GM19240 (cell line): ENCODE data around the gene SLC24A3.

ENCODE experiments used
- DNase-seq: peaks from one replicate; pipeline ENCODE4 v3.0.0; 2011; ENCODE audit warnings: low spot score; ENCODE audit not compliant: insufficient read length

Gene SLC24A3

DNA sequence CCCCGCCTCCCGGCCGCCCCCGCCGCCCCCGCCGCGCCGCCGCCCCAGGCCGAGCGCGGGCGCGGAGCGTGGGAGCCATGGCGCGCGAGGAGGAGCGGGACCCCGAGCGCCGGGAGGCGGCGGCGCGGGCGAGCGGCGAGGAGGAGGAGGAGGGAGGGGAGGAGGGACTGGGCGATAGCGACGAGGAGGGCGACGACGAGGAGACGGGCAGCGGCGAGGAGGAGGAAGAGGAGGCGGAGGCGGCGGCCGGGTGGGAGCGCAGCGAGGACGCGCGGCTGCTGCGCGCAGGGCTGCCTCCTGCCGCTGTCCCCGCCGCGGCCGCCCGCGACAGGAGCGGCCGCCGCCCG, at the start of gene SLC24A3:
TSS of gene SLC24A3 (plus strand) at position 174 of the 347 bp plus-strand sequence.
- no peak for DNase-seq

- no peak for DNase-seq
Measured at GRCh38 chr20:19170148-19170547, 42.3 kb upstream of the SLC24A3 start.

DNA sequence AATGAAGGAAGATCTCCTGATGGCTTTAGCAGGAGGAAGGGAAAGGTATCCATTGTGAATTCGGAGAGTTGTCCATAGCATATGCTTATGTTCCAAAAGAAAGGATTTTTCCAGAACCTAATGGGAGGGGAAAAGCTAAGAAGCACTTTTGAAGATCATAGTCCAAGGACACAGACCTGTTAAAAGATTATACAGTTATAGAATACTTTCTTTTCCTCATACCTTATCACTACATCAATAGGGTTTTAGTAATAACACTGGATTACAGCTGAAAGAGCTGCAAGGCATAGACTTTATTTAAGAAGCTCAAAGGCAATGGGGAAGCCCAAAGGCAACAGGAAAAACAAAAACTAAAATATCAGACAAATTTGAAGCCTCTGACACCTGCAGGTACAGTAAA, 39.8 kb upstream of the SLC24A3 start:
- no peak for DNase-seq

DNA sequence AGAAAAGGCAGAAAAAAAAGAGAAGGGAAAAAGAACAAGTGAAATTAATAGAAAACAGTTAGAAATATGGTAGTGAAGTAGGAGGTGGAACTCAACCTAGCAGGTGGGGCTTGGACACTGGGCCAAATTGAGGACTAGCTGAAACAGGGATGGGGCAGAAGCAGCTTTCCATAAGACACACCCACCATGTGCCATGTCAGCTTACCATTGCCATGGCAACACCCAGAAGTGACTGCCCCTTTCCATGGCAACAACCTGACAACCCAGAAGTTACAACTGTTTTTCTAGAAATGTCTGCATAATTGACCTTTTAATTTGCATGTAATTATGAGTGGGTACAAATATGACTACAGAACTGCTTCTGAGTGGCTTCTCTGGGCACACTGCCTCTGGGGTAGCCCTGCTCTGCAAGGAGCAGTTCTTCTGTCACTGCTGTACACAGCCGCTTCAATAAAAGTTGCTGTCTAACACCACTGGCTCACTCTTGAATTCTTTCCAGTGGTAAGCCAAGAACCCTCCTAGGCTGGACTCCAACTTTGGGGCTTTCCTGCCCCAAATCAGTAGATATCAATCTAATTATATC, 35.9 kb upstream of the SLC24A3 start:
- no peak for DNase-seq

GRCh38 chr20:19181552-19181951, 30.9 kb upstream of the SLC24A3 start:
- no peak for DNase-seq

DNA sequence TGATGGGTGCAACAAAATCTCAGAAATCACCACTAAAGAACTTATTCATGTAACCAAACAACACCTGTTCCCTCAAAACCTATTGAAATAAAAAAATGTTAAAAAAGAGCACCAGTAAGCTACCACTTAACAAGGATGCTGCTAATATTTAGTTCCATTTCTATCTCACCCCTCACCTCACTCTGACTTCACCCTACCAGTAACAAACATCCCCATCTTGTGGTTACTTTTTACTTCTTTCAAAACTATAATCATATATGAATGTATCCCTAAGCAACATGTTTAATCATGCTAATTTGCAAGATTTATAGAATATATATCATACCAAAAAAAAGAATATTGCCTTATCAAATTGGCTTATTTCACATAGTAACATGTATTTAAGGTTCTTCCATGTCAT, 27.4 kb upstream of the SLC24A3 start:
- no peak for DNase-seq

DNA sequence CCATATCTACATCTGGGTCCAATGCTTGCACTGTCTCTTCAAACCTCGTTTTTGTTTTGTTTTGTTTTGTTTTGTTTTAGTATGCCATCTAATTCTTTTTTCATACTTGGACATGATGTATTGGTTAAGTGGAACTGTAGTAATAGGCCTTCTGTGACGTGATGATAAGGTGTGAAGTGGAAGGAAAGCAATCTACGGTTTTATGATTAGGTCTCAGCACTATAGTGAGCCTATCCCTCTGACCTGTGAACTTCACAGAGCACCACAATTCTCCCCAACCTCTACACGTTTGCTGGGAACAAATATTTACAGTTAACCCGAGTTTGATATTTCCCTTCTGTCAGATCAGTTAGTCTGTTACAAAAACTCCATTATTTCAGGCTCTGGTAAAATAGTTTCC, 19.1 kb upstream of the SLC24A3 start:
- no peak for DNase-seq

DNA sequence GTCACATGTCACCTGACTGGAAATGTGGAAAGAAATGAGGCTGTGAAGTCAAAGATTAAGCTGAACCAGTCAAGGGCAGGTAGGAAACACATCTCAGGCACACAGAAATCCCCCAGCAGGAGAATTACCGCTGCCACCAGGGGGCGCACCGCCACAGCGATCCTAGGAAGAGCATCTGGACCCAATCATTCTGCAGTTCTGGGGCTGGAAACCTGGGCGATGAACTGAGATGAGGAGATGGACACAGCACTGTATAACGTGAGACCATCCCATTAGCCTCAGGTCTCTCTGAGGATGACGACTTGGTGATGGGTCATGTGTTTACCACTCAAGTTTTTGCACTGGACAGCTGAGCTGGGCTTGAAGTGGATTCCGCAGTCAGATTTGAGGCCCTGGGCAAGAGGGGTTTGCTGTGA, 6.5 kb upstream of the SLC24A3 start:
- DNase-seq: peak; percentile 47

GRCh38 chr20:19207541-19207940, 4.9 kb upstream of the SLC24A3 start:
- DNase-seq: no peak

GRCh38 chr20:19210391-19211155, 1.9 kb upstream of the SLC24A3 start:
- no peak for DNase-seq

DNA sequence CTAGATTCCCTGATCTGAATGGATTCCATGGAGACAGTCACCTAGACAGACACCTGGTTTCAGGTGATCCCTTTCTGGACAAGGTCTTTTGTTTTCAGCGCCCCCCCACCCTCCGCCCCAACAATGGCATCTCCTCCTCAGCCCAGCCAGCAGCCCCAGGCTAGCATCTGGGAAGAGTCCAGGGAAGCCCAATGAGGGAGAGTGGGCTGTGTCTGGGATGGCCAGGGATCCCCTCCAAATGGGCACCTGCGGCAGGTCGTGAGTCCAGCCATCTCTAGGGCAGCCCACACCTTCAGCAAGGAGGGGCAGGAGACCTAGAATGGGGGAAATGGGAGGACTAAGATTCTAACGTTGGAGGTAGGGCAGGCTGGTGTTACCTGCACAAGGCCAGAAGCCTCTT, 1.2 kb upstream of the SLC24A3 start:
- DNase-seq: no peak

- DNase-seq: no peak
Measured at GRCh38 chr20:19211661-19212468, 577 bp upstream of the SLC24A3 start.

DNA sequence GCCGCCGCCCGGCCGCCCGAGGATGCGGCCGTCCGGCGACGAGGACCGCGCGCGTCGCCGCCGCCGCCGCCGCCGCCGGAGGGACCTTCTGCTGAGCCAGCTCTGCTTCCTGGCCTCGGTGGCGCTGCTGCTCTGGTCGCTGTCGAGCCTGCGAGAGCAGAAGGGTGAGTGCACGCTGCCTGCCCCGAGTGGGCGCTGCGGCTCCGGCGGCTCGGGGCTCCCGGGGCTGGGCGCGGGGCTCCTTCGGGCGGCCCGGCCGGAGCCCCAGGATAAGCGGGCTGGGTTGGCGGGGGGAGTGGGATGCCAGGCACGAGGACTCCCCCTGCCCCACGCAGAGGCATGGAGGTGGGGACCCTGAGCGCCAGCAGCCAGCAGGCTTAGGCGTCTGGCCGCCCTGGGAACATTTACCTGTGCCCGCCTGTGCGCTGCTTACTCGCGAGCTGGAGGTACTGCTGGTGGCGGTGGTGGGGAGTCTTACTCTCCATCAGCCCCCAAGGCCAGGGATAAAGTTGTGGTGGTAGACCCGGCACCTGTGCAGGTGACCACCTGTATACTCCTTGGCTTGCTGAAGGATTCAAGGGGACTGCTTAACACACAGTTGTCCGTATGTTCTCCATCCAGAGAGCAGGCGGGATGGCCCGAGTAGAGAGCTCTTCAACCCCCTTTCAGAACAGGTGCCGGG, 520 bp downstream of the SLC24A3 start:
- DNase-seq: no peak

DNA sequence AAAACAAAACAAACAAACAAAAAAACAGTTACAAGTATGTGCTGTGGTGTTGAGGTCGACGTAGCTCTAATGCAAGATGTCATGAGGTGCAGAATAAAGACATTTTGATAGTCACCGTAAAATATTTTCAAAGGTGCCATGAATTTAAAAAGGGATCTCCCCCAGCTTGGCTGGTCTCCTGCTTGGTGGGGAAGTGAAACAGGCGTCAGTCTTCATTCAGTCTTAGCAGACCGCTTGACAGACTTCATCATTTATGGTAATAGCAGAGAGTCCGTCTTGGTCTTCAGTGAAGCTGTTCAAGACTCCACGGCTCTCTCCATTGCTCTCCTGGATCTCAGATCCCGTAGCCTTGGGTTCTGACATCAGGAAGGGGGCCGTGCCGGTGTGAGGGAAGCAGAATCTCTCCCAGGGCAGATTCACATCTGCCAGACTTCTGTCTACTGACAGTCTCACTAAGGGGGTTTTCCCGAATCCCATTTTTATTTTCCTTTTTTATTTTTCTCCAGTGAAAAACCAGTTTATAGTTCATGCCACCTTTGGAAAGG, 1.6 kb downstream of the SLC24A3 start:
- no peak for DNase-seq

DNA sequence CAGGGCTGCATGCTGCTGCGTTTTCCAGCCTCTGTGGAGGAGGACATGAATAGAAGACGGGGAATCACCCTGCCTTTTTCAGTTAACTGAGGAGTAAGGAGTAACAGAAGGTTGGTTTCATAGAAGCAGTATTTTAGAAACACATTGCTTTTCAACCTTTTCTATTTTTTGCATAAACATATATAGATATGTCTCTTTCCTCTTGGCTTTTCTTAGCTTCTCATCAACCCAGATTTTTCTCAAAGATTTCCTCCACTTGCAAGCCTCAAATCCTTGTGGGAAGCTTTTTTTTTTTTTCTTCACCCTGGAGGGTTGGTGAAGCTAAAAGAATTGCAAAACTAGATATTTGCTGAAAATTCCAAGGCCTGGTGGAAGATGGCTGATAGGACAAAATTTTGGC, 6.0 kb downstream of the SLC24A3 start:
- DNase-seq: no peak

DNA sequence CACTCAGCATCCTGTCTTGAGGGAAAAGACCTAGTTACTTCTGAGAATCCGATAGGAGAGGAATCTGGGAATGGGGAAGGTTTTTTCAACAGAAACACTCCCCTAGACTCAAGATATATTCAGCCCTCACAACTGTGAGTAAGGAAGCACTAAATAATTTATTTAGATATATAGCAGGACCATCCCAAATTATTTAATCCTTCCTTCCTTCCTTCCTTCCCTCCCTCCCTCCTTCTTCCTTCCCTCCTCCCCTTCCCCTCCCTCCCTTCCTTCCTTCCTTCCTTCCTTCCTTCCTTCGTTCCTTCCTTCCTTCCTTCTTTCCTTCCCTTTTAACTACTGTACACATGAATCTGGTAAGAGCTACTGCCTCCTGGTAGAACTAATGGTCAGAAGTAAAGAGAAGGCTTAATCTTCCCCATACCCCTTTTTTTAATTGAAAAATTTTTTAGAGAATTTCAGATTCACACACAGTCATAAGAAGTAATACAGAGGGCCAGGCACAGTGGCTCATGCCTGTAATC, 10.1 kb downstream of the SLC24A3 start:
- no peak for DNase-seq

- no peak for DNase-seq
Measured at GRCh38 chr20:19223640-19224039, 11.2 kb downstream of the SLC24A3 start.

- DNase-seq: no peak
Measured at GRCh38 chr20:19231359-19232035, 19.1 kb downstream of the SLC24A3 start.

DNA sequence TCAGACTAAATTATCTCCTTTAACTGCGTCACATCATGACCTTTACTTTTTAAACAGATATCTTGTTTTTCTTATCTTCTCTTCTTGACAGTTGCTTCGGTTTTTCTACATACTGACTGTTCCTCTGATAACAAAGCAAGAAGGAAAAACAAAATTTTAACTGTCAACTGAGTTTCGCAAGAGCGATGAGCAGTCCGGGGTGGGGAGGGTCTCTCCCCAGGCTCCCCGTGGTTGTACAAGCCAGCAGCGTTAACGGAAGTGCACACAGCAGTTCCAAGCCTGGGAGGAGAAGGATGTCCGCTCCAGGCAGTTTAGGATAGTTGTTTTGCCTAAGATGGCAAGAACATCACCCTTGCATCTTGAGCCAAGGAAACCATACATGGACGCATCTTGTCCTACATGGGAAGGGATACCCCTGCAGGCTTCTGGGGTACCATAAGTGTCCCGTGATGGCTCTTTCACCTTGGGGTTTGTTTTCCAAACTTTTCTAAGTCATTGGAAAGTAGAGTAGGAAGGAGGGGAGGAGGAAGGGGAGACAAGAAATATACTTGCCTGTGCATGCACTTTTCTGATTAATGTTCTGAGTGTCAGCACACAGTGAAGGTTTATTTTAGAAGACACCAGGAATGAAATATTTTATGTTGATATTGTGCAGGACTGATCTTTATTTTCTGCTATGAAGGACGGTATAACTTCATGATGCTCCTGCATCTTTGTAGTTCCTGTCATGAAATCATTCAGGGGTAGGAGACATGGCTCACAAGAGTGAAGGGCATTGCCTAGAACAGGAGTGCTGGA, 20.8 kb downstream of the SLC24A3 start:
- no peak for DNase-seq
